WERI-Rb-1 (cell line): Measurements from ENCODE around the gene AKT2.
A peak's percentile ranks its signal among the peaks of the same experiment; 100 is the strongest.

Experiments
- DNase-seq: peaks from one replicate; pipeline ENCODE4 v3.0.0-alpha.2; 2020
- H3K27ac ChIP-seq: fragments of 250-450 bp; sonication (Bioruptor Pico); 2 replicates; pipeline ENCODE4 v1.5.1; 2020; ENCODE audit warnings: mild to moderate bottlenecking, moderate library complexity
- H3K27me3 ChIP-seq: fragments of 250-450 bp; sonication (Bioruptor Pico); 2 replicates; pipeline ENCODE4 v1.5.1; 2021; ENCODE audit warnings: mild to moderate bottlenecking, low read depth, moderate library complexity; ENCODE audit not compliant: insufficient read depth, severe bottlenecking
- H3K36me3 ChIP-seq: fragments of 250-450 bp; sonication (Bioruptor Pico); 2 replicates; pipeline ENCODE4 v1.5.1; 2020; ENCODE audit warnings: mild to moderate bottlenecking, moderate library complexity
- H3K4me3 ChIP-seq: 2 replicates; pipeline ENCODE4 v1.5.1; 2011; ENCODE audit warnings: low read depth, mild to moderate bottlenecking, control low read depth, low read length
- H3K9me3 ChIP-seq: fragments of 250-450 bp; sonication (Bioruptor Pico); 2 replicates; pipeline ENCODE4 v1.5.1; 2021; ENCODE audit warnings: mild to moderate bottlenecking, moderate library complexity; ENCODE audit not compliant: severe bottlenecking
- TF ChIP-seq, protein P1 (sequence below): IDR thresholded peaks from 2 replicates; pipeline ENCODE4 v1.5.1; 2011; ENCODE audit warnings: low read depth, mild to moderate bottlenecking, control low read depth, inconsistent platforms, low read length

AKT2 gene

DNA sequence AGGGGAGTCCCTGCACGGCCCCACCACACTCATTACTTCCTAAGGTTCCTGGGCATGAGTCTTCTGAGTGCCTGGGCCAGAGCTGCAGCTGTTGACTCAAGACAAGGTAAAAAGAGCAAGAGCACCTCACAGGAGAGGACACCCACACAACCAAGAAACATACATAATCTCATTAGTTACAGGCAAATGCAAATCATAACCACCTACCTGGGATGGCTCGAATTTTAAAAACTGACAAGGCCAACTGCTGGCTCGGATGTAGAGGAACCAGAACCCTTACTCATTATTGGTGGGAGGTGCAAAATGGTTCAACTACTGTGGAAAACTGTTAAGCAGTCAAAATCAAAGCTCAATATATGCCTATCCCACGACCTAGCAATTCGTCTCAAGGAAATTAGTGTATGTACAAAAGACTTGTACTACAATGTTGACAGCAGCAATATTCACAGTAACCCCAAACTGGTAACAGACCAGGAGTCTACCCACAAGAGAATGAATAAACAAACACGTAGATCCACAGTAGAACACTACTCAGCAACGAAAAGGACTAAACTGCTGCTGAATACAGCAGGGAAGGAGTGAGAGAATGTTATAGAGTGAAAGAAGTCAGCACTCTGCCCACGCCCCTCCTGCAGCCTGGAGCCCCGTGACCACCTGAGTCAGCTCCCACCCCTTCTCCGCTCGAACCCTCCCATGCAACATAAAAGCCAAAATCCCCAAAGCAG, 15.8 kb downstream of the AKT2 start:
- Histone ChIP-seq H3K9me3 (no peaks in the 10 kb centered on the region), H3K27me3 (no peaks in the 10 kb centered on the region), H3K4me3 (no peak overlapping the region), H3K27ac (no peak overlapping the region), H3K36me3 (peaks cover 16% of the 10 kb centered on the region)
- TF ChIP-seq, protein P1, sequence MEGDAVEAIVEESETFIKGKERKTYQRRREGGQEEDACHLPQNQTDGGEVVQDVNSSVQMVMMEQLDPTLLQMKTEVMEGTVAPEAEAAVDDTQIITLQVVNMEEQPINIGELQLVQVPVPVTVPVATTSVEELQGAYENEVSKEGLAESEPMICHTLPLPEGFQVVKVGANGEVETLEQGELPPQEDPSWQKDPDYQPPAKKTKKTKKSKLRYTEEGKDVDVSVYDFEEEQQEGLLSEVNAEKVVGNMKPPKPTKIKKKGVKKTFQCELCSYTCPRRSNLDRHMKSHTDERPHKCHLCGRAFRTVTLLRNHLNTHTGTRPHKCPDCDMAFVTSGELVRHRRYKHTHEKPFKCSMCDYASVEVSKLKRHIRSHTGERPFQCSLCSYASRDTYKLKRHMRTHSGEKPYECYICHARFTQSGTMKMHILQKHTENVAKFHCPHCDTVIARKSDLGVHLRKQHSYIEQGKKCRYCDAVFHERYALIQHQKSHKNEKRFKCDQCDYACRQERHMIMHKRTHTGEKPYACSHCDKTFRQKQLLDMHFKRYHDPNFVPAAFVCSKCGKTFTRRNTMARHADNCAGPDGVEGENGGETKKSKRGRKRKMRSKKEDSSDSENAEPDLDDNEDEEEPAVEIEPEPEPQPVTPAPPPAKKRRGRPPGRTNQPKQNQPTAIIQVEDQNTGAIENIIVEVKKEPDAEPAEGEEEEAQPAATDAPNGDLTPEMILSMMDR = no peak
- no peak for DNase-seq

DNA sequence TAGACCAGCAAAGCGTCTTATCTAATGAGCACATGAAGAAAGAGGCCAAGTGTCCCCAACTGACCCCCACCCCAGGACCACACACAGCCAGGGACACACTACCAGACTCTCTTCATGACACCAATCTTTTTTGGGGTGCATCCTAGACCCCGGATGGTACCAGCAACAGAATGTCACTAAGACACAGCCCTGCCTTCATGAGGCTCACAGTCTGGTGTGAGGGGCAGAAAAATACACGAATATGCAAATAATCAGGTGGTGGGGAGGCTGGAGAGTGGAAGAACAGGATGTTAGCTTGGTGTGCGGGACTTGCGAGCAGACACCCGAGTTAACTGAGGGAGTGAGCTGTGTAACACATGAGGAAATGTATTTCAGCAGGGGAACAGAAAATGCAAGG, 17.5 kb downstream of the AKT2 start:
- no peak for DNase-seq
- no peaks in the 10 kb centered on the region for H3K9me3 ChIP-seq
- peaks cover 33% of the 10 kb centered on the region for H3K36me3 ChIP-seq
- no peaks in the 10 kb centered on the region for H3K27me3 ChIP-seq
- no peak overlapping the region for H3K4me3 ChIP-seq
- no peak overlapping the region for H3K27ac ChIP-seq
- TF ChIP-seq, protein P1 = no peak

DNA sequence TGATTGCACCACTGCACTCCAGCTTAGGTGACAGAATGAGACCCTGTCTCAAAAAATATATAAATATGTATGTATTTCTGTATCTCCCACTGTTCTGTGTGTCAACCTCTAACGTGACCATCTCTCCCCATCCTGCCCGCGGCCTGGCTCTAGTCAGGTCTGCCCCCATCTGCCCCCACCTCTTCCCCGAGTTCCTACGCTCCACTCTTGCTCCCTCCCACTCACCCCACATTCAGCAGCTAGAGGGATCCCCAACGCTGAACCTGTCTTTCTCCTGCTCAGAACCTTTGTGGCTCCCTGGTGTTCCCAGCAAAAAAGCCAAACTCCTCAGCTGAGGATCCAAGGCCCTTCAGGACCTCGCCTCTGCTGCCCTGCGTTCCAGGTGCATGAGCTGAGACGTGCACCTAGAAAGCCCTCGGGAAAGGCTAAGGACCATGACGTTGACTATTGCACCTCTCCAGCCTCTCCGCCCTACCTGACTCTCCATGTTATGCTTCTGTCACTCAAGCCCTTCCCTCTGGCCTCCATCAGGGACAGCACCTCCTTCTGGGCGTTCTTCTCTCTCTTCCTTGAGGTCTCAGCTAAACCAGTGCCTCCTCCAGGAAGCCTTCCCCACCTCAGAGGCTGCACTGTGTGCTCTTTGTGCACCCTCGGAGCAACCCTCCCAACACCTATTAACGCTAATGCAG, 18.1 kb downstream of the AKT2 start:
- DNase-seq = no peak
- Histone ChIP-seq H3K4me3 (no peak overlapping the region), H3K27ac (no peak overlapping the region), H3K9me3 (no peaks in the 10 kb centered on the region), H3K36me3 (peaks cover 38% of the 10 kb centered on the region), H3K27me3 (no peaks in the 10 kb centered on the region)
- TF ChIP-seq, protein P1 = 0 out of 2 replicates have a peak, but pooled peaks have one; percentile 14

GRCh38 chr19:40266119-40266518, 19.0 kb downstream of the AKT2 start:
- DNase-seq = no peak
- H3K9me3 ChIP-seq = no peaks in the 10 kb centered on the region
- peaks cover 38% of the 10 kb centered on the region for H3K36me3 ChIP-seq
- no peak overlapping the region for H3K4me3 ChIP-seq
- TF ChIP-seq, protein P1 = no peak
- H3K27ac ChIP-seq = no peak overlapping the region
- no peaks in the 10 kb centered on the region for H3K27me3 ChIP-seq

DNA sequence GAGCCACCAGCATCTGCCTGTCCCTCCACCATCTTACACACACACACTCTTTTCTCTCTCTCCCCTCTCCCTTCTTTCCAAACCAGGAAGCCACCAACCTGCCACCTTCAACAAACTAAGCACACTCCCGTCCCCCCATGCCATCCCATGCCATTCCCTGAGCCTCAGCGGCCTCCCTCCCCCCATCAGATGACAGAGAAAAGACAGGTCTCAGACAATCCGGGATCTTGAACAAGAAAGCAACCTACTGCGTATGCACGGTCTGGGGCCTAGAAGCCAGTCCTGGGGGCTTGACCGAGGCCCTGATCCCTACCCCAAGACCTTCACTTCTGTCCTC, 19.4 kb downstream of the AKT2 start:
- TF ChIP-seq, protein P1 = no peak

More for the DNA sequence above, 19.4 kb downstream of the AKT2 start:
- Histone ChIP-seq H3K27me3 (no peaks in the 10 kb centered on the region), H3K9me3 (no peaks in the 10 kb centered on the region), H3K36me3 (peaks cover 37% of the 10 kb centered on the region), H3K27ac (no peak overlapping the region), H3K4me3 (no peak overlapping the region)
- DNase-seq = no peak
